Measurements from ENCODE around the gene PNPLA6. TPM values are rescaled to one million over a fixed set of nuclear protein-coding genes. Genes with fewer than 3 reads are reported as not detected.

Gene PNPLA6
- polyA plus RNA-seq, 3 donors, result 18.0 to 31.3 (median 30.7) TPM

DNA sequence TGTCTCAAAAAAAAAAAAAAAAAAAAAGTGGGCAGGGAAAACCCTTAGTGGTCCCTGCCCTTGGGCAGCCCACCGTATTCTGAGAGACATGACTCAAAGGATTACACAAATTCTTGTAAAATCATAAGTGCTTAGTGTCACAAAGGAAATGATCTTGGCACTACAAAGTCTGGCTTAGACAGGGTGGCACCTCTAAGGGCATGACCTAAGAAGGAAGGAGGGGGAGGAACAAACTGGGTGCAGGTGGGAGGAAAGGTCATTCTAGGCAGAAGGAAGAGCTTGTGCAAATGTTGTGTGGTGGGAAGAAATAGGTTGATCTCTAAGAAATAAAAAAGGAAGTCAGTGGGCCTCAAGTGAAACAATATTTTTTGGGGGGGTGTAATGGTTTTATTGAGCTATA lies 10.4 kb downstream of the PNPLA6 start:
- no peak overlapping the region for H3K27ac ChIP-seq (ENCODE audit: low read depth, low read length)
- 28 to 78% (median 50%) methylated on average over 1 of the region's 1 CpG for WGBS, 3 donors

DNA sequence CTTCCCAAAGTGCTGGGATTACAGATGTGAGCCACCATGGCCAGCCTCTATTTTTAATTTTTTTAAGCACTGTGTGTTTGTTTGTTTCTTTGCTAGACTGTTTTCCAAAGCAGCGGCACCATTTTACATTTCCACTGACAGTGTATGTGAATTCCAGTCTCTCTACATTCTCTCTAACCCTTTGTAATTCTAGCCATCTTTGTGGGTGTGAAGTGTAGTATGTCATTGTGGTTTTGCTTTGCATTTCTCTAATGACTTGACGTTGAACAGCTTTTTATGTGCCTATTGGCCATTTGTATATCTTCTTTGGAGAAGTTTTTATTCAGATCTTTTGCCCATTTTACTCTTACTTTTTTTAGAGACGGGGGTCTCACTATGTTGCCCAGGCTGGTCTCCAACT lies 11.6 kb downstream of the PNPLA6 start:
- H3K27ac ChIP-seq (ENCODE audit: low read depth, low read length), result no peak overlapping the region
- 84 to 87% (median 87%) methylated on average over 3 of the region's 3 CpGs for WGBS, 3 donors

DNA sequence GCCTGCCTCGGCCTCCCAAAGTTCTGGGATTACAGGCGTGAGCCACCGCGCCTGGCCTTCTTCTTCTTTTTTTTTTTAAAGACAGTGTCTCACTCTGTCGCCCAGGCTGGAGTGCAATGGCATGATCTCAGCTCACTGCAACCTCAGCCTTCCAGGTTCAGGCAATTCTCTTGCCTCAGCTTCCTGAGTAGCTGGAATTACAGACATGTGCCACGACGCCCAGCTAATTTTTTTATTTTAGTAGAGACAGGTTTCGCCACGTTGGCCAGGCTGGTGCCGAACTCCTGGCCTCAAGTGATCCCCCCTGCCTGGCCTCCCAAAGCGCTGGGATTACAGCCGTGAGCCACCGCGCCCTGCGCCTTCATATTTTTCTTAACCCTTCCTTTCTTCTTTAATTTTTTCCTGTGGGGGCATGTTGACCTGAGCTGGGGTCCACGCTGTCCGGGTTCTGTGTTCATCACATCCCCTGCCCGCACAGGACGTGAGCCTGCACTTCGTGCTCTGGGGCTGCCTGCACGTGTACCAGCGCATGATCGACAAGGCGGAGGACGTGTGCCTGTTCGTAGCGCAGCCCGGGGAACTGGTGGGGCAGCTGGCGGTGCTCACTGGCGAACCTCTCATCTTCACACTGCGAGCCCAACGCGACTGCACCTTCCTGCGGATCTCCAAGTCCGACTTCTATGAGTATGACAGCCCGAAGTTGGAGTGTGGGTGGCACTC lies 14.1 kb downstream of the PNPLA6 start:
- 87 to 93% (median 90%) methylated on average over 34 to 36 of the region's 36 CpGs for WGBS, 3 donors
- no peak overlapping the region for H3K27ac ChIP-seq (ENCODE audit: low read depth, low read length)

DNA sequence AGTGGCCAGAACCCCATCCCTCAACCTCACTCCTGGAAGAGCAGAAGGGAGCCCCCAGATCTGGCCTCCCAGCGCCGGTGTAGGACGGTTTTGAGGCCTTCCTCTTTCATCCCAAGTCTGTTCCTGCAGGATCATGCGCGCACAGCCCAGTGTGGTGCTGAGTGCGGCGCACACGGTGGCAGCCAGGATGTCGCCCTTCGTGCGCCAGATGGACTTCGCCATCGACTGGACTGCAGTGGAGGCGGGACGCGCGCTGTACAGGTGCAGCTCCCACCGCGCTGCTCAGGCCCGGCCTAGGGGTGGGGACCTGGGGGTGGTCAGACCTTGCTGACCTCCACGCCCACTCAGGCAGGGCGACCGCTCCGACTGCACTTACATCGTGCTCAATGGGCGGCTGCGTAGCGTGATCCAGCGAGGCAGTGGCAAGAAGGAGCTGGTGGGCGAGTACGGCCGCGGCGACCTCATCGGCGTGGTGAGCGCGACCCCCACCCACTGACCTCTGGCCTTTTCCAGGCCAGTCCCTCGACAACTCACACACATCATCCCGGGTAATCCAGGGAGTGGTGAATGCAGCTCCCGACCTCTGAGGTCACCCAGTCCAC lies 14.8 kb downstream of the PNPLA6 start:
- WGBS, 3 donors, result 94 to 95% (median 95%) methylated on average over 41 of the region's 41 CpGs
- H3K27ac ChIP-seq (ENCODE audit: low read depth, low read length), result no peak overlapping the region

DNA sequence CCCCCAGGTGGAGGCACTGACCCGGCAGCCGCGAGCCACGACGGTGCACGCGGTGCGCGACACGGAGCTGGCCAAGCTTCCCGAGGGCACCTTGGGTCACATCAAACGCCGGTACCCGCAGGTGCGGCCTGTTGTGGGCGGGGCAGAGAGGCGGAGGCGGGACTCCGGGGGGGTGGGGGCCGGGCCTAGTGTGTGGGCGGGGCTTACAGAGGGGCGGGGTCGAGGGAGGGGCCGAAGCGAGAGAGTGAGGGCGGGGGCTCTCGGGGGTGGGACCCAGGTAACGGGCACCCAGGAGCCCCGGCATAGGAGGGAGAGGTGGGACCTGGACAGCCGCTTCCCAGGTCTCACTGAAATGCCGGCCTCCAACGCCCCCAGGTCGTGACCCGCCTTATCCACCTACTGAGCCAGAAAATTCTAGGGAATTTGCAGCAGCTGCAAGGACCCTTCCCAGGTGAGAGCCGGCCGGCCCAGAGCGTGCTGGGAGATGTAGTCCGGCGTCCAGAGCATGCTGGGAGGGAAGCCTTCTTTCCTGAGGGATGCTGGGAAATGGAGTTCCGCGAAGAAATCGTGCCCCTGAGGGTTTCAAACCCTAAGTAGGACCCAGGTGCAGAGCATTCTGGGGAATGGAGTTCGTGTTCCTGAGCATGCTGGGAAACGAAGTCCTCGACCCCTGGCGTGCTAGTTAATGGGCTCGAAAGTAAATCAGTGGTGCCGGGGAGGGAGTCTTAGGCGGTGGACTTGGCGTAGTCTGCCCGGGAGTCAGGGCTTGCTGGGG lies 15.7 kb downstream of the PNPLA6 start:
- WGBS, 3 donors, result 11 to 48% (median 34%) methylated on average over 48 to 51 of the region's 51 CpGs
- no peak overlapping the region for H3K27ac ChIP-seq (ENCODE audit: low read depth, low read length)

DNA sequence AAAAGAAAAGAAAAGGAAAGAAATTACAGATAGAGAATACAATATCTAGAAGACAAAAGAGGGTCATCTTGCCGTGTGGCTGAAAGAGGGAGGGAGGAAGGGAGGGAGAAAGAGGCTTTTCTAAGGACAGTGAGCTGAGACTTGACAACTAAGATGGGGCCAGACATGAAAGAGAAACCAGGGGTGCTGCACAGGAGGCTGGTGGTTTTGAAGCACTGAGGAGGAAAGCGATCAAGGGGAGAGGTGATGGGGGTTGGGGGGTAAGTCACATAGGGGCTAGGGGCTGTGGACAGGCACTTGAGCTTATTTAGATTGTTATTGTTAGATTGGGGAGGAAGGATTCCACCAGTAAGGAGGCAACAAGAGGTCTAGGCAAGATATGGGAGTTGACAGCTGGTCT lies 17.3 kb downstream of the PNPLA6 start:
- no peak overlapping the region for H3K27ac ChIP-seq (ENCODE audit: low read depth, low read length)
- 74 to 98% (median 90%) methylated on average over 2 of the region's 2 CpGs for WGBS, 3 donors

DNA sequence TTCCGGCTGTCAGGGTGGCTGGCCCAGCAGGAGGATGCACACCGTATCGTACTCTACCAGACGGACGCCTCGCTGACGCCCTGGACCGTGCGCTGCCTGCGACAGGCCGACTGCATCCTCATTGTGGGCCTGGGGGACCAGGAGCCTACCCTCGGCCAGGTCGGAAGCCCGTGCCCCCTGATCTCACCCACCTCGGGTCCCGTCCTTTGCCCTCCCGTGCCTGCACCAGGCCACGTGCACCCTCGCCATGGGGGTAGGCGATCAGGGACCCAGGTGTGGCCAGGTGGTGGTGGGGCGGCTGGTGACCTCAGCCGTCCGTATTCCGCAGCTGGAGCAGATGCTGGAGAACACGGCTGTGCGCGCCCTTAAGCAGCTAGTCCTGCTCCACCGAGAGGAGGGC lies 19.0 kb downstream of the PNPLA6 start:
- no peak overlapping the region for H3K27ac ChIP-seq (ENCODE audit: low read depth, low read length)
- 85 to 95% (median 93%) methylated on average over 27 to 28 of the region's 28 CpGs for WGBS, 3 donors

DNA sequence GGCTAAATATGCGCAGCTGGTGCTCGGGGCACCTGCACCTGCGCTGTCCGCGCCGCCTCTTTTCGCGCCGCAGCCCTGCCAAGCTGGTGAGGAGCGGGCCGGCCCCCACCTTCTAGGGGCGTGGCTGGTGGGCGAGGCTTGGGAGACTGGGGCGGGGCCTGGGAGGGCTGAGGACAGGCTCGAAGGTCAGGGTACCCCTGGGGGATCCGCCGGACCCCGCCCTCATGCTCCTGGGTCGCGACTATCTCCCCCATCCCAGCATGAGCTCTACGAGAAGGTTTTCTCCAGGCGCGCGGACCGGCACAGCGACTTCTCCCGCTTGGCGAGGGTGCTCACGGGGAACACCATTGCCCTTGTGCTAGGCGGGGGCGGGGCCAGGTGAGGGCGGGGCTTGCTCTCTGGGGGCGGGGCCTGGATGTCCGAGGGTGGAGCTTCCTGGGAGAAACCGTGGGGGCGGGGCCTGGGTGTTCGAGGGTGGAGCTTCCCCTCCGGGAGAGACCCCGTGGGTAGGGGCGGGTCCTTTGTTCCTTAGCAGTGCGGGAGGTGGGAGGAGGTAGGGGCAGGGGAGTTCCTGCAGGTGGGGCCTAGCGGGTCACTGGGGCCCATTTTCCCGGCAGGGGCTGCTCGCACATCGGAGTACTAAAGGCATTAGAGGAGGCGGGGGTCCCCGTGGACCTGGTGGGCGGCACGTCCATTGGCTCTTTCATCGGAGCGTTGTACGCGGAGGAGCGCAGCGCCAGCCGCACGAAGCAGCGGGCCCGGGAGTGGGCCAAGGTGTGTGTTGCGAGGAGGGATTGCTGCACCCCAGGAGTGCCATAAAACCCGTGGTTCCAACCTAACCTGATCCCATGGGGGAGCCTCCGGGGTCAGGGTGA lies 19.7 kb downstream of the PNPLA6 start:
- 81 to 85% (median 83%) methylated on average over 55 to 62 of the region's 62 CpGs for WGBS, 3 donors
- H3K27ac ChIP-seq (ENCODE audit: low read depth, low read length), result no peak overlapping the region

DNA sequence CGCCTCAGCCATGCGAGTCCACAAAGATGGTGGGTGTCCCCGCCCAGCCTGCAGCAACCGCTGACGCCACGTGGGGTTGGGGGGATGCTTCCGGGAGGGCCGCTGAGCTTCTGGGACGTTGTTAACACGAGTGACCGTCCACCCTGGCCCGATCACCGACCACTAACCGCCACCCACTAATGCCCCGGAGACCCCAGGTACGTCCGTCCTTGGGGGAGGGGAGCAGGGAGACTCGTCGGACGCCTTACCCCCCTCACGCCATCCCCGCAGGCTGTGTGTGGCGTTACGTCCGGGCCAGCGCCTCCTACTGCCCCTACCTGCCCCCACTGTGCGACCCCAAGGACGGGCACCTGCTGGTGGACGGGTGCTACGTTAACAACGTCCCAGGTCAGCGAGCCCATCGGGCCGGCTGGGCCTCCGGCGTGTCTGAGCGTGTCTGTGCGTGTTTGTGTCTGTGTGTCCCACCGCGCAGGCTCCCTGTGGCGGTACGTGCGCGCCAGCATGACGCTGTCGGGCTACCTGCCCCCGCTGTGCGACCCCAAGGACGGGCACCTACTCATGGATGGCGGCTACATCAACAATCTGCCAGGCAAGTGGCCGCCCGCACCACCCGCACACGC lies 21.3 kb downstream of the PNPLA6 start:
- no peak overlapping the region for H3K27ac ChIP-seq (ENCODE audit: low read depth, low read length)
- WGBS, 3 donors, result 97% methylated on average over 47 to 54 of the region's 54 CpGs

DNA sequence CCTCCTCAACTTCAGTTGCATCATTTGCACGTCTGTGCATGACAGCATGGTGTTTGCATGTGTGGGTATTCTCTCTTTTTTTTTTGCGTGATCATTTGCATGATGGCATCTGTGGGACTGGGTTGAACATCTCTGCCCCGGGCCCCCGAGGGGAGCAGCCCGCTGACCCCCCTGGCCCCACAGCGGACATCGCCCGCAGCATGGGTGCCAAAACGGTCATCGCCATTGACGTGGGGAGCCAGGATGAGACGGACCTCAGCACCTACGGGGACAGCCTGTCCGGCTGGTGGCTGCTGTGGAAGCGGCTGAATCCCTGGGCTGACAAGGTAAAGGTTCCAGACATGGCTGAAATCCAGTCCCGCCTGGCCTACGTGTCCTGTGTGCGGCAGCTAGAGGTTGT lies 23.1 kb downstream of the PNPLA6 start:
- 89 to 96% (median 92%) methylated on average over 18 of the region's 18 CpGs for WGBS, 3 donors
- no peak overlapping the region for H3K27ac ChIP-seq (ENCODE audit: low read depth, low read length)

DNA sequence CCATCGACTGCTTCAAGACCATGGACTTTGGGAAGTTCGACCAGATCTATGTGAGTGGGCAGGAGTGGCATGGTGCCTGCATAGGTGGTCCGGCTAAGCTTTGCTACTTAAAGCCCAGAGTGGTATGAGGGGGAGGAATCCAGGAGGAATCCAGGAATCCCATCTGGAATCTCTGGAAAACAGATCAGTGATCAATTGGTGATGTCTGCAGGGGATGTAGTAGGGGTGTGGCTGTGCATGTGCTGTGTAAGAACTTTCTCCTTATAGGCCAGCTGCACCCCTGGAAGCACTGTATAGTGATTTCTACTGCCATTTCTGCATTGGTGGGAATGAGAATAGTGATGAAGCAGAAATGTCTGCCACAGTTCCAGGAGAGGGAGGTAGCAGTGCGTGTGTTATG lies 23.6 kb downstream of the PNPLA6 start:
- 61 to 94% (median 63%) methylated on average over 4 of the region's 4 CpGs for WGBS, 3 donors
- no peak overlapping the region for H3K27ac ChIP-seq (ENCODE audit: low read depth, low read length)

DNA sequence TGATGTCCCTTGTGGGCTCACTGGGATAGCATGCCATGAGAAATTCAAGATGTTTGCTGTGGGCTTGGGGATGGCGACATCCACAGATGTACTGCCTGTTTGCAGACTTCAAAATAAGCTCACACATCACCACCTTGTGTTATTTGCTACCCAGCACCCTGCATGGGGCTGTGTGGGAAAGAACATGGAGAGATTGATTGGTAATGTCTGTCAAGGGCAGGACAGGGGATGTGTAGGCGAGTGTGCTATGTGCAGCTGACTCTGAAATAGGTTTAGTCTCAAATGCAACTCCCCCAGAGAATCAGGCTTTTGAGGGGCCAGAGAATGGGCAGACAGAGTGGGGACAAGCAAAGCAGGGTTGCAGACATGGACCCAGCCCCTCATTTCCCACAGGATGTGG lies 24.7 kb downstream of the PNPLA6 start:
- H3K27ac ChIP-seq (ENCODE audit: low read depth, low read length), result no peak overlapping the region
- WGBS, 3 donors, result 90 to 96% (median 96%) methylated on average over 2 of the region's 2 CpGs

DNA sequence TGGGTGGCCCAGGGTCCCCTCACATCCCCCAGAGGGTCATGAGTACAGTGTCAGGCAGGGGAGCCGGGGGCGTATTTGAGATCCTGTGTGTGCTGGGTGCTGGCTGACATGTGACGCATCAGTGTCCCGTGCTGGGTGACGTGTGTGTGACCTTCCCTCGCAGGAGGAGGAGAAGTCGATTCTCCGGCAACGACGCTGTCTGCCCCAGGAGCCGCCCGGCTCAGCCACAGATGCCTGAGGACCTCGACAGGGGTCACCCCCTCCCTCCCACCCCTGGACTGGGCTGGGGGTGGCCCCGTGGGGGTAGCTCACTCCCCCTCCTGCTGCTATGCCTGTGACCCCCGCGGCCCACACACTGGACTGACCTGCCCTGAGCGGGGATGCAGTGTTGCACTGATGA lies 25.8 kb downstream of the PNPLA6 start:
- 86 to 96% (median 89%) methylated on average over 16 to 17 of the region's 17 CpGs for WGBS, 3 donors
- H3K27ac ChIP-seq (ENCODE audit: low read depth, low read length), result no peak overlapping the region

DNA sequence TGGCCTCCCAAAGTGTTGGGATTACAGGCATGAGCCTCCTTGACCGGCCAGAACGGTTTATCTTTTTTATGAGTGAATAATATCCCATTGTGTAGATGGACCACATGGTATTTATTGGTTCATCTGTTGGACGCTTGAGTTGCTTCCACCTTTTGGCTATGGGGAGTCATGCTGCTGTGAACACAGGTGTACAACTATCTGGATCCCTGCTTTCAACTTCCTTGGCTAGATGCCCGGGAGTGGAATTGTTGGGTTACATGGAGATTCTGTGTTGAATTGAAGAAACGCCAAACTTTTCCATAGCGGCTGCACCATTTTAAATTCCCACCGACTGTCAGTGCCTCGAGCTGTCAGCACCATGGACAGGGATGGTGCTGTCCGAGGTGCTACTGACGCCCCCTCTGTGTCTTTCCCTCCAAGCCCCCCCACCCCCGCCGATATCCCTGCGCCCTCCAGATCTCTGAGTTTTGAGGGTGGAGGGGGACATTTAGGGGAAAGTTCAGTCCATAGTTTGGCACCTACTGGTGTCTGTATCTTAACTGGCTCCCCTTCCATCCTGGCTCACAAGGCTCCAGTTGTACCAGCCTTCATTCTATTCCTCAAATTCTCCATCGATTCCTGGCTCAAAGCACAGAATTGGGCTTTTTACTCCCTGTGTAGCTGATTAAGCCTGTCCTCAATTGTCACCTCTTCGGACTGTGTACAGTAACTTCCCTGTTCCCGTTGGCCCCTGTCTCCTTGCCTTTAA lies 27.3 kb downstream of the PNPLA6 start:
- 44 to 70% (median 69%) methylated on average over 16 of the region's 16 CpGs for WGBS, 3 donors
- no peak overlapping the region for H3K27ac ChIP-seq (ENCODE audit: low read depth, low read length)

DNA sequence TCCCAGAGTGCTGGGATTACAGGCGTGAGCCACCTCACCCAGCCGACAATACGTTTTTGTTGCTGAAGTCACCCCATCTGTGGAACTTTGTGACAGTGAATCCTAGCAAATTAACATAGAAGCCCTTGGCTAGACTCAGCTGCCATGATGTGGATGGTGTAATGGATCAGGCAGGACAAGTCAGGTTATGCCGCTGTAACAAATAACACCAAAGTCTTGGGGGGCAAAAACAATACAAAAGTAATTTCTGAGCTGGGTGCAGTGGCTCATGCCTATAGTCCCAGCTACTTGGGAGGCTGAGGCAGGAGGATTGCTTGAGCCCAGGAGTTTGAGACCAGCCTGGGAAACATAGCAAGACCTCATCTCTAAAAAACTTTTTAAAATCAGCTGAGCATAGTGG lies 29.3 kb downstream of the PNPLA6 start:
- H3K27ac ChIP-seq (ENCODE audit: low read depth, low read length), result no peak overlapping the region
- 85 to 96% (median 96%) methylated on average over 4 of the region's 4 CpGs for WGBS, 3 donors

DNA sequence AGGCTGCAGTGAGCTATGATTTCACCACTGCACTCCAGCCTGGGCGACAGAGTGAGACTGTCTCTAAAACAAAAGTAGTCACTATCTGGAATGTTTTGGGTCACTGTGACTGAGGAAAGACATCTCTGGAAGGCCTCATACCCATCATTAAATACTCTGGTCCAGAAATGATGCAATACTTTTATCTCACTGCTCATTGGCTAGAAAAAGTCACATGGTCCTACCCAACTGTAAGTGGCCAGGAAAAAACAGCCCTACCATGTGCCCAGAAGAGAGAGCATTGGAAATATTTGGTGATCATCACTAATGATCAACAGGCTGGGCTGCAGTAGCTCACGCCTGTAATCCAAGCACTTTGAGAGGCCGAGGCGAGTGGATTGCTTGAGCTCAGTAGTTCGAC lies 29.8 kb downstream of the PNPLA6 start:
- WGBS, 3 donors, result 75 to 92% (median 85%) methylated on average over 5 of the region's 5 CpGs
- no peak overlapping the region for H3K27ac ChIP-seq (ENCODE audit: low read depth, low read length)

DNA sequence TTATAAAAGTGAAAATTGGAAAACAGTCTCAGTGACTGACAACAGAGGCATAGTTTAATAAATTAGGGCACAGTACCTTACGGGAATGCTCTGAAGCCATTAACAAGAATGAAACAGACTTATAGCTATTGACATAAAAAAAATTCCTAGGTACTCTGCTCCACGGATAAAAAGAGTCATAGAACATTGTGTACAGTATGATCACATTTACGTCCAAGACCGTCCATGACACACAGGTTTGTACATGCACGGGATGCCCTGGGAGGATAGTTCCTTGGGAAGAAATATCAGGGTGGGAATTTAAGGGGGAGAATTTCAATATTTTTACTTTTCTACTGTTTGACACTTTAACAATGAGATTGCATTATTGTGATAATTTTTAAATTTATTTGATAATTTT lies 35.2 kb downstream of the PNPLA6 start:
- H3K27ac ChIP-seq (ENCODE audit: low read depth, low read length), result no peak overlapping the region
- WGBS, 3 donors, result 68 to 87% (median 83%) methylated on average over 5 of the region's 5 CpGs

Data from adipose tissue (tissue), 3 donors.